Measurements from ENCODE around the gene AGER. TPM values are rescaled to one million over a fixed set of nuclear protein-coding genes. Genes with fewer than 3 reads are reported as not detected.
"Not testable (repeated sequence)": the region's sequence is repeated elsewhere in the genome, so short reads cannot be mapped to it uniquely, and the experiment has no call there.

AGER gene
- 10 to 100 TPM; 10.8 to 37.0 (median 20.3) TPM for polyA plus RNA-seq (ENCODE audit: insufficient read length in 4 of 4)

DNA sequence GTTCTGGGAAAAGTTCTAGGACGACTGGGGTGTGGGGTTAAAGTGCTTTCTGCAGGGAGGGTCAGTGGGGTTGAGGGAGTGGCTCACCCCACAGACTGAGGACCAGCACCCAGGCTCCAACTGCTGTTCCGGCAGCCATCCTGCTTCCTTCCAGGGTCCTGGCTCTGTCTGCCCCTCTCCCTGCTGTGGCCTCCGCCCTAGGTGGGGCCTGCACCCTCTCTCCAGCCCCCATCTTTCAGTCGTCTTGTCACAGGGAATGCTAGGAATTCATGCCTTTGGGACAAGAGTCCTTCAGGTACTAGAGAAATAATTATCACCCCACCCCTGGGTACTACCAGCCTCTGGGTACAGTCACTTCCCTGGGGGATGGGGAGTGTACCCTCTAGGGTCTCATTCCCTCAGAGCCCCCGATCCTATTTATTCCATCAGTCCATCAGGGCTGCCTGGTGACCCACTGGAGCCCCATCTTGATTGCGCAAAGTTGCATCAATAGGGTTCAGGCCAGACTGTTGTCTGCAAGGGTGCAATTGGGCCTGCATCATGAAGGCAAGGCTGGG lies at the start of gene AGER:
TSS of gene AGER (minus strand) at position 170 of the 557 bp plus-strand sequence. CDS start at position 139, 31 bp downstream.
- no peak for DNase-seq (ENCODE audit: low read depth in 4 of 4, low spot score in 2 of 4)

DNA sequence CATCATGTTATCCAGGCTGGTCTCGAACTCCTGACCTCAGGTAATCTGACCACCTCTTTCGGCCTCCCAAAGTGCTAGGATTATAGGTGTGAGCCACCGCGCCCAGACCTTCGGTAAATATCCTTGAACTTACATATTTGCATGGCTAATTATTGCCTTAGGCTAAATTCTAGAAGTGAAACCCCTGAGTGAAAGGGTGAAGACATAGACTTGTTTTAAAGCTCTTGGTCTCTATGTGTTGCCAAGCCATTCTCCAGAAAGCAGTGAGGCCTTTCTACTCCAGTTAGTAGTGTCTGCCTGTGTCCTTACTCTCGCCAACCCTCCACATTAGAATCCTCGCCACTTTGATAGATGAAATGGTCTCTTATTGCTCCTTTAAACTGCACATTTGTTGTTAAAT lies 42.4 kb upstream of the AGER start:
- no peak for DNase-seq (ENCODE audit: low read depth in 4 of 4, low spot score in 2 of 4)

DNA sequence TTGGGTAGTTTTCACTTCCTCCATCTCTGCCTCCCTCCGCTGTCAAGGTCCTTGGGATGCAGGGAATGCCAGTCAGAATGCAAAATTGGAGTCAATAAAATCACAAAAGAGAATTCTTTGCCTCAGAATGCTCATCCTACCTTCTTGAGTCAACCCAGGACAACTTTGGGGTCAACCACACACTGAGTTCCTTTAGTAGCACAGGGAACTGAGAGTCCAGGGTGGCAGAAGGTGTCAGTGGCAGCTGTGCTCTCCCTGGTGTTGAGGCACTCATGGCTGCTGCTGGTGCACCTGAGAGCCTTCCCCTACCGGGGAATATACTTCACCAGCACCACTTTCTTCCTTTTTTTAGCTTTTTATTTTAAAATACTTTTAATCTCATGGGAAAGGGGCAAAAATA lies 40.6 kb upstream of the AGER start:
- no peak for DNase-seq (ENCODE audit: low read depth in 4 of 4, low spot score in 2 of 4)

DNA sequence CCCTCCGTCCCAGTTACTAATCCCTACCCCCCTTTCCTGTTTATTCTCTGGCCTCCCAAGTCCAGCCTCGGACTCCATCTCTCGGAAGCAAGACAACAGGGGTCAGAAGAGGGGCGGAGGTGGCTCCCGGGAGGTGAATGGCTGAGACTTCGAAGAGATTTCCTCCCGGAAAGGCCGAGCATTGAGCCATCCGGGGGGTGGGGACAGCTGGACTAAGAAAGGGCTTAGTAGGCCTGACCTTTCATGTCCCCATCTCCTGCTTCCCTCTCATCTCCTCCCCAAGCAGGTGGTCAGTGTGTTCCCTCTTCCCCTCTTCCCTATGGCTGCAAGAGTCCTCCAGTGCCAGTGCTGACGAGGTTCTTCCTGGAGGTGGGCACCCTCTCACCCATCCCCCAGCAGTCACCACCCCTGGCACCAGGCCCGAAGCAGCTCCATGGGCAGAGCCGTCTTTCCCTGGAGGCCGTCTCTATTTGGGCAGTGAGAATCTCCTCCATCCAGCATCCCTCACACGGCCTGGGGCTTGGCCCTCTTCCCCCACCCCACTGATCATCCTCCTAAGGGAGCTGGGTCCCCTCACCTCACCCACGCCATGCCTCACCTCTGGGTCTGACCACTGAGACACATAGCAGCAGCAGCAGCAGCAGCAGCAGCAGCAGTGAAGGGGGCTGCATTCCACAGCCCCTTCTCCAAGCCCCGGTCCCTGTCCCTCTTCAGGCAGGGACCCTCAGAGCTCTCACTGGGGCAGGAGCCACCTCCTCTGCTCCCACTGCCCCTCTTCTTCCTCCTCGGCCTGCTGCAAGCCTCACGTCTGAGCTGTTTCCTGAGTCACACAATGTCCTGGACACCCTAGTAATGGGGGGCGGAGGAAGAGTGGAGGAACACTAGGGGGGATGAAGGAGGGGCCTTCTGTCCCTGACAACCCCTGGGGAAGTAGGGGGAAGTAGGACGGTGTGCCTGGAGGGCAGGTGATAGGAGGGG lies 39.5 kb upstream of the AGER start, which contains the start of gene NOTCH4:
TSS of gene NOTCH4 (minus strand) at position 810 of the 978 bp plus-strand sequence. CDS start at position 671, 139 bp downstream.
- no peak for DNase-seq (ENCODE audit: low read depth in 4 of 4, low spot score in 2 of 4)

DNA sequence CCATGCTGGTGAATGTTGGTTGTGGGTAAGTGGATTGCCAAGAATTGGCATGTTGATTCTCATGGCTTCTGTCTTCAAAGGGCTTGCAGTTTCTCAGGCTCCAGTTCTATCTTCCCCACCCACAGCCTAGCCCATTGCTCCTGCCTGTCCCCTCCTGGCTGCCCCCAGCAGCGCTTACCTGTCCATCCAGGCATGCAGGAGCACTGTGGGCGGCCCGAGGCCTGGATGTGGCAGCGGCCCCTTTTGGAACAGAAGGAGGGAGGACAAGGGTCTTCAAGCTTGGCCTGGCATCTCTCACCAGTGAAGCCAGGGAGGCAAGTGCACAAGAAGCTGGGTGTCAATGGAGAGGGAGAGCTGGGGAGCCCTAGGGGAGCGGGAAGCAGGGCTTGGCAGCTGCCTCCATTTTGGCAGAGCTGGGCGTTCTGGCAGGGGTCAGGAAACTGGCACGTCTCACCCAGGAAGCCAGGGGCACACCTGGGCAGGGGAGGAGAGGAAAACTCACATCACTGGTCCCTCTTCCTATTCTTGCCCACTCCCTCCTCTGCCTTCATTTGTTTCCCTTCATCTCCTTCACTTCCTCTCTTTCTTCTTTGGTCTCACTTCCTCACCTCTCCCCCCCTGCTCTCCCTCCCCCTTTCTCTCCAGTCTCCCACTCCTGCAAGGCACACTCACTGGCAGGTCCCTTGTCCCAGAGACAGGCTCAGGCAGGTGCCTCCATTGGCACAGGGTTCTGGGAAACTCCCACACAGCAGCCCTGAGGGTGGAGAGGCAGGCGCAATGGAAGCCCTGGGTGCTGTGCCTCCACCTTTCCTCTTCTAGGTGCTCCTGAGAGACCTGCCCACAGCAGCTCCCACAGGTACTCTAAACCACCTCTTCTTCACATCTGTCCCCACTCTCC lies 38.5 kb upstream of the AGER start:
- no peak for DNase-seq (ENCODE audit: low read depth in 4 of 4, low spot score in 2 of 4)

DNA sequence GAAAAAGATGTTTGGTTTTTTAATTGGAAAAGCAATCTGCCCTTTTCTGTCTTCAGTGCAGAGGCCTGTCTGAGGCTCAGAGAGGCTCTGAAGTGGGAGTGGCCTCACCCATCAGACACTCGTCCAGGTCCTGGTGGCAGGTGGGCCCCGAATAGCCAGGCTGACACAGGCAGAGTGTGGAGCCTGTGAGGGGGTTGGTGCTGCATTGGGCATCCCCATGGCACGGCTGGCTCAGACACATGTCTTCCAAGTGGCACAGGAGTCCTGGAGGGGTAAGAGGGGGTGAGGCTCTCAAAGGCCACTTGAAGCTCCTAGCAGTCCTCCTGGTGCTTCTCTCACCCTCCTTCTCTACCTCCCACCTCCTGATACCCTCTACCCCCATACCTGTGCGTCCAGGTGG lies 36.0 kb upstream of the AGER start:
- DNase-seq (ENCODE audit: low read depth in 4 of 4, low spot score in 2 of 4) = no peak

DNA sequence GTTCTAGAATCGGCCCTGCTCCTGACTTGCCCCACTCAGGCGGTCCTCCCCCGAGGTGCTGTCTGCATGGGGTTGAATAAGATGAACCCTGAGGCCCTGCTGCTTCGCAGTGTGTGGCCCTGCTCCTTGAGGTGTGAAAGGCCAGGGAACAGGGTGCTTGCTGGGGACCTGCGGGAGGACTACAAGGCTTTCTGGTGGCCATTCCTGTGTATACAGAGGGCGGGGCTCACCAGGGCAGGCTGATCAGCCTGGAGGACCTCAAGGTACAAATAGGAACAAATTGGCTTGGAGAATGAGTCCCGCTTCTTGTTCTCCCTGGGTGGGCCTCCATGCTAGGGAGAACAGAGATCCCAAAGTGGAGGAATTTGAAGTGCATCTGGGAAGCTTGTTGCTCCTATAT lies 34.1 kb upstream of the AGER start:
- no peak for DNase-seq (ENCODE audit: low read depth in 4 of 4, low spot score in 2 of 4)

DNA sequence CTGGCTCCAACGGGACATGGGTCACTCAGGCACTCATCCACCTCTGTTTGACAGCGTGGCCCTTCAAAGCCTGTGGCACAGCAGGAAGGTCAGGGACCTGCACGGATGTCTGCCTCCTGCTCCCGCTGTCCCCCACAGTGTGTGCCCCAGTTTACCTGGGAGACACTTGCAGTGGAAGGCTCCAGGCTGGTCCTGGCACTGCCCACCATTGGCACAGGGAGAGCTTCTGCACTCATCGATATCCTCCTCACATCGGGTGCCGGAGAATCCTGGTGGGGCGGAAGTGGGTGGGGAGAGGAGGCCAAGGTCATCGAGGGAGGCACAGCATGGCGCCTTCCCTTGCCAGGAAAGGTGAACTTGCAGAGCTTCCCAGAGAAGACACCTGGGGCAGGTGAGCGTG lies 32.9 kb upstream of the AGER start:
- no peak for DNase-seq (ENCODE audit: low read depth in 4 of 4, low spot score in 2 of 4)

DNA sequence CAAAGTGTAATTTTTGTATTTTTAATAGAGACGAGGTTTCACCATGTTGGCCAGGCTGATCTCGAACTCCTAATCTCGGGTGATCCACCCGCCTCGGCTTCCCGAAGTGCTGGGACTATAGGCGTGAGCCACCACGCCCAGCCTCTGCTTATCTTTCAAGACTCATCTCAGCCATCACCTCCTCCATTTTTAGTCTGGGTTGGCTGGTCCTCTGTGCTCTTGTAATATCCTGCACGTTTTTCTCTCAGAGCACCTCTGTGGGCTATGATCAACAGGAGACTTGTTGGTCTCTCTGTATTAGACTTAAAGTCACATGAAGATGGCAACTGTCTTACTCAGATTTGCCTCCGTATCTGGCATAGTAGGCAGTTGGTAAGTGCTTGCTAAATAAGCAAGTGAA lies 32.2 kb upstream of the AGER start:
- DNase-seq (ENCODE audit: low read depth in 4 of 4, low spot score in 2 of 4) = no peak

DNA sequence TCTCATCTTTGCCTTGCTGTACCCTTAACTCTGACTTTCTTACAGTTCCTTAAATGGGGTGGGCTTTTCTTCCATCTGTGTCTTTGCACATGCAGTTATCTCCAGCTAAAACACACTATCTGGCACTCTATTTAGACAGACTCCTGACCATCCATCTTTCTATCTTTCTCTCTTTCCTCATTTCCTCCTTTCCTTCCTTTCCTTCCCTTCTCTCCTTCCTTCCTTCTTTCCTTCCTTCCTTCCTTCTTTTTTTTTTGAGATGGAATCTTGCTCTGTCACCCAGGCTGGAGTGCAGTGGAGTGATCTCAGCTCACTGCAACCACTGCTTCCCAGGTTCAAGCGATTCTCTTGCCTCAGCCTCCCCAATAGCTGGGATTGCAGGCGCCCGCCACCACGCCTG lies 31.6 kb upstream of the AGER start:
- DNase-seq (ENCODE audit: low read depth in 4 of 4, low spot score in 2 of 4) = no peak

DNA sequence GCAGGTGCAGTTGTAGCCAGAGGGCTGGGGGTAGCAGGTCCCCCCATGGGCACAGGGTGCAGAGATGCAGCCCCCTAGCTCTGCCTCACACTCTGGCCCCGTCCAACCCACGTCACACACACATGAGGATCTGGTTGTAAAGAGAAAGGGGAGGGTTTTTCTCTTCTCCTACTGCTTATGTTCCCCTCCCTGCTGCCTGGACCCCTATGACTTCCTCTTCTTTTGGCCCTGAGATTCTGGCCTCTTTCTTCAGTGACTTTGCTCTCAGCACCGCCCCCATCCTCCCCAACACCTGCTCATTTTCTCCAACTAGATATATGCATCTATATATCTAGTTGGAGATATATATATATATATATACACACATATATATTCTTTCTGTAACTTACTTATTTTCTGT lies 30.1 kb upstream of the AGER start:
- no peak for DNase-seq (ENCODE audit: low read depth in 4 of 4, low spot score in 2 of 4)

DNA sequence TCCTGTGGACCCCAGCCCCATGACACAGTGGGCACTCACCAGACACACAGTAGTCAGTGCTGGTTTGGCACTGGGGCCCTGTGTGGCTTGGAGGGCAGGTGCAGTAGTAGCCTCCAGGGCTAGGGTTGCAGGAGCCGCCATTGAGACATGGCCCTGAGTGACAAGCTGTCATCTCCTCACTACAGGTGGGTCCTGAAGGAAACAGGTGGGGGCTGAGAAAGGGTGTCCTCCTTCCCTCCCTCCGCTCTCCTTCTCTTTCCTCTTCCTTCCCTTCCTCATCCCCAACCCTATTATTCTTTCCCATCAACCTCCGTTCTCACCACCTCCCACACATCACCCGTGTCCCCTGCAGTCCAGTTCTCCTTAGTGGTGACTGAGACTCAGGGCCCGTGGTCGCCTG lies 29.6 kb upstream of the AGER start:
- DNase-seq (ENCODE audit: low read depth in 4 of 4, low spot score in 2 of 4) = no peak

DNA sequence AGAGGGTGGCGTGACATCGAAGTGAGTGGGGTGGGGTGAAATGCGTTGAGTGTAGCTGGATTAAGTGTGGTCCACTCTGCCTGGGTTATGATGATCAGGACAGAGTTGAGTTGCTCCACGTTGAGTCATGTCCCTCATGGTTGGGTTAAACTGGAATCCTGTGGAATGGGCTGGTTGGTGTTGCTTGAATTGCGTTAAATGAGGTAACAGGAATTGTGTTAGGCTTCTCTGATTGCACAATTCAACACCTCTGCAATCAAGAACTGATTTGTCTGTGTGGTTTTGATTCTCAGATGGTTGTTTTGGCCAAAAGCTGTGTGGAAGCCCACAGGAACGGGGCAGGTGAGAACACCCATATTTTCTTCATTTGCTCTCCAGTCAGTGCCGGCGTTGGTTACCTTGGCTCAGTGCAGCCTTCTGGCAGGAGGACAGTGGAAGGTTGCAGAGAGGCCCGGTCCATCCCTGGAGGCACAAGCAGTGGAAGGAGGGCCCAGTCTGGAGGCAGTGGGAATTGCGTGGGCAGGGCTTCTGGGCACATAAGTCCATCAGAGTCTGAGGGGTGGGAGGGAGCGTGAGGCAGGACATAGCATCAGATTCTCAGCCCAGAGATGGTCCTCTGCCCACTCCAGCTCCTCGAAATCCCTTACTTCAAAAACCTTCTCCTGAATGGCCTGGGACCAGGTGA lies 28.2 kb upstream of the AGER start:
- DNase-seq (ENCODE audit: low read depth in 4 of 4, low spot score in 2 of 4) = no peak

DNA sequence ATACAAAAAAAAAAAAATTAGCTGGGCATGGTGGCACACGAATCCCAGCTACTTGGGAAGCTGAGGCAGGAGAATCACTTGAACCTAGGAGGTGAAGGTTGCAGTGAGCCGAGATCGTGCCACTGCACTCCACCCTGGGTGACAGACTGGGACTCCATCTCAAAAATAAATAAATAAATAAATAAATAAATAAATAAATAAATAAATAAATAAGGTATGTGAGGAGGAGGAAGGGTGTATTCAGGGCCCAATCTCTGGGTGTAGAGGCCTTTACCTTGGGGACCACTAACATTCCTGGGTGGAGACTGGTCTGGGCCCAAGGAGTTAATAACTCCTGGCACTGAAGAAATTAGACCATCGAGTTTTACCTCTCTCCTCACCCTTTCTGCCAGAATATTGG lies 27.4 kb upstream of the AGER start:
- DNase-seq (ENCODE audit: low read depth in 4 of 4, low spot score in 2 of 4) = not testable (repeated sequence)

DNA sequence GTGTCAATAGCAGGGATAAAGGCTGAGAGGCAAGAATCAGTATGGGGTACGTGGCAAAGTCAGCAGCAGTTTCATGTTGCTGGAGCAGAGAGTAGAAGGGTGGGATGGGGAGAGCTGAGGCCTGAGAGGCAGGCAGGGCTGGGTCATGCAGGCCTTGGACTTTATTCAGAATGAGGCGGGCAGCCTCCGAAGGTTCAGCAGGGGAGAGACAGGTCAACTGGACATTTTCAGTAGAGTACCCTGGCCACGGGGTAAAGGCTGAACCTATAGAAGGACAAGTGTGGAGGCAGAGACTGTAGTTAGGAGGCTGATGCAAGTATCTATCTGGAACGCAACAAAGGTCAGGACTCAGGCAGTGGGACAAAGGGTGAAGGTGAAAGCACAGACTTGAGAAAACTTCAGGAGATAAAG lies 26.1 kb upstream of the AGER start:
- no peak for DNase-seq (ENCODE audit: low read depth in 4 of 4, low spot score in 2 of 4)

DNA sequence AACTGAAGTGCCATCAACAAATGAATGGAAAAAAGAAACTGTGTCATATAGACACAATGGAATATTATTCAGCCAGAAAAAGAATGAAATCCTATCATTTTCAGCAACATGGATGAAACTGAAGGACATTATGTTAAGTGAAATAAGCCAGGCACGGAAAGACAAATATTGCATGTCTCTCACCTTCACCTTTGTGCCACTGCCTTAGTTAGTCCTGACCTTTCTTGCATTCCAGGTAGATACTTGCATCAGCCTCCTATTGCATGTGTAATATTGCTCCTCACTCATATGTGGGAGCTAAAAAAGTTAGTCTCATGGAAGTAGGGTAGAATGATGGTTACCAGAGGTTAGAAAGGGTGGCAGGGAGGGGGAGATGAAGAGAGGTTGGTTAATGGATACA lies 24.9 kb upstream of the AGER start:
- DNase-seq (ENCODE audit: low read depth in 4 of 4, low spot score in 2 of 4) = no peak

DNA sequence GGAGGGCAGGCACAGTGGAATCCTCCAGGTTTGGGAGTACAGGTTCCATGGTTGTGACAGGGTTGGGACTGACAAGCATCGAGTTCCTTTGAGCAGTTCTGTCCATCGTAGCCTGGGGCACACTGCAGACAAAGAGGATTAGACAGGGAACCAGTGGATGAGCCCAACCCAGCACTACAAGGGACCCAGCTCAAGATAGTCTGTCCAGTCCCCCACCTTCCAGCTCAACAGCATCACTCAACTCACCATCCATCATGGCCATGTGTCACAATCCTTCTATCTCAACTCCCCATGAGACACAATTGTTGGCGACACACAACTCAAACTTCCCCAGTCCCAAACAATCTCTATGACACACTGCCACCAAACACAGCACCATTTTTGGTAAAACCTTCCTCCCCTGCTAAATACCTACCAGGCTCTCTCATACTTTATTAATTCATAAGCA lies 20.2 kb upstream of the AGER start:
- DNase-seq (ENCODE audit: low read depth in 4 of 4, low spot score in 2 of 4) = no peak

DNA sequence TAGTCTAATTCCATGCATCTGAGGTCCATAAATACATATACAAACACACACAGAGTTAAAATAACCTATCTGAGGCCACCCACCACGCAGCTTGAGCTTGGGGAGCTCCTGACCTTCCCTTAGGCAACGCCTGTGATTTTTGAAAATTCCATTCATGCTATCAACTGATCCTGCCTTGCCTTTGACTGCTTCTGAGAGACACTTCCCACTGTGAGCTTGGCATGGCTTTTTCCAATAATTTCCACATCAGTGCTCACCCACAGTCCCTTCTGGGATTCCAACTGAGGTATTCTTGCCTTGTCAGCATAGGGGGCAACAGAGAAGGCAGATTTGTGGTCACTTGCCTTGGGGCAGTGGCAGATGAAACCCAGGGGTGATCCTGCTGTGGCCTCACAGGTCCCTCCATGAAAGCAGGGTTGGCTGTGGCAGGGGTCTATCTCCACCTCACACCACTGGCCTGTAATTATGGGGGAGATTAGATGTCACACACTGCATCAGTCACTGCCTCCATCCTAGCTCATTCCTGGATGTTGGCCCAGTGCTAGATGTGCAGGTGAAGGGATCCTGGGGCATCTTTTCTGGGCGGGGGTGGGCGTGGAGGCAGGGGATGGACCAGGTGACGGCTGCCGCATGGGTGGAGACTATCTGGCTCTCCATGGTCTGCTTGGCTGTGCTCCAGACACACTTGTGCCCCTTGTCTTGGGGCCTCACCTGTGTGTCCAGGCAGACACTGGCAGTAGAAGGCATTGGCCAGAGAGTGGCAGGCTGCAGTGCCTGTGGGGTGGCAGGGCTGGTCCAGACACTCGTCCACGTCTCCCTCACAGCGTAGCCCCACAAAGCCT lies 19.6 kb upstream of the AGER start:
- no peak for DNase-seq (ENCODE audit: low read depth in 4 of 4, low spot score in 2 of 4)

DNA sequence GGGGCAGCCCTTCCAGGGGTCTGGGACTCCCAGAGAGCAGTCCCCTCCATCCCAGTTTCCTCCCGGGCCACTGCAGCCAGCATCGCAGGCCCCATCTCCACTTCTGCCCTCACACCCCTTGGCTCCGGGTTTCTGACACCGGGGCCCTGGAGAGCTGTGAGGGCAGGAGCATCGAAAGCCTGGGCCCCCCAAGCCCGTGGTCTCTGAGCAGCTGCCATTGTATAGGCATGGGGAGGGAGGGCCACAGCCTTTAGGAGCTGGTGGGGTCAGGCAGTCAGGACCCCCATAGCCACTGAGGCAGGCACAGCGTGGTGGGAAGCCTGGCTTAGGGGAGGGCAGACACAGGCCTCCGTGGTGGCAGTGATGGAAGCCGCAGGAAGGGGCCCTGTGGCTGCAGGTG lies 18.1 kb upstream of the AGER start:
- no peak for DNase-seq (ENCODE audit: low read depth in 4 of 4, low spot score in 2 of 4)
